H9 (cell line): ENCODE results near the gene GRB2. TPM values are rescaled to one million over a fixed set of nuclear protein-coding genes. Genes with fewer than 3 reads are reported as not detected.

Experiments
- DNase-seq: peaks from one replicate; pipeline ENCODE4 v3.0.0-alpha.2; 2017
- H2AFZ ChIP-seq: one replicate; pipeline ENCODE4 v1.6.1; 2013; ENCODE audit warnings: mild to moderate bottlenecking, low read length, control low read depth, moderate library complexity
- H2AK5ac ChIP-seq: 2 replicates; pipeline ENCODE4 v1.6.1; 2013; ENCODE audit warnings: low read length, control low read depth, mixed read lengths; ENCODE audit not compliant: insufficient read length
- H2BK120ac ChIP-seq: one replicate; pipeline ENCODE4 v1.6.1; 2013; ENCODE audit warnings: low read depth, mild to moderate bottlenecking, low read length, control low read depth, inconsistent platforms; ENCODE audit not compliant: poor library complexity, severe bottlenecking
- H2BK12ac ChIP-seq: 2 replicates; pipeline ENCODE4 v1.6.1; 2013; ENCODE audit warnings: low read length, control low read depth, mixed read lengths, low read depth; ENCODE audit not compliant: insufficient read length
- H2BK15ac ChIP-seq: 2 replicates; pipeline ENCODE4 v1.6.1; 2013; ENCODE audit warnings: low read depth, low read length, control low read depth
- H2BK20ac ChIP-seq: one replicate; pipeline ENCODE4 v1.6.1; 2013; ENCODE audit warnings: low read depth, mild to moderate bottlenecking, low read length, control low read depth, inconsistent platforms; ENCODE audit not compliant: poor library complexity, severe bottlenecking
- H2BK5ac ChIP-seq: 2 replicates; pipeline ENCODE4 v1.6.1; 2013; ENCODE audit warnings: low read length, control low read depth, mixed read lengths; ENCODE audit not compliant: insufficient read length
- H3K14ac ChIP-seq: 2 replicates; pipeline ENCODE4 v1.6.1; 2013; ENCODE audit warnings: low read length, control low read depth; ENCODE audit not compliant: insufficient read depth
- H3K18ac ChIP-seq: 2 replicates; pipeline ENCODE4 v1.6.1; 2013; ENCODE audit warnings: low read depth, mild to moderate bottlenecking, mixed read lengths, low read length, control low read depth; ENCODE audit not compliant: insufficient read length
- H3K23ac ChIP-seq: 2 replicates; pipeline ENCODE4 v1.6.1; 2013; ENCODE audit warnings: low read length, control low read depth, mixed read lengths, low read depth; ENCODE audit not compliant: insufficient read length
- H3K23me2 ChIP-seq: 2 replicates; pipeline ENCODE4 v1.6.1; 2013; ENCODE audit warnings: low read depth, mild to moderate bottlenecking, mixed read lengths, low read length, control low read depth; ENCODE audit not compliant: insufficient read length, poor library complexity, severe bottlenecking
- H3K27ac ChIP-seq: 2 replicates; pipeline ENCODE4 v1.5.1; 2013; ENCODE audit warnings: low read length, control low read depth, mixed read lengths, low read depth; ENCODE audit not compliant: insufficient read length
- H3K27me3 ChIP-seq: 2 replicates; pipeline ENCODE4 v1.6.1; 2013; ENCODE audit warnings: low read length, control low read depth, inconsistent platforms; ENCODE audit not compliant: insufficient read depth
- H3K4ac ChIP-seq: 2 replicates; pipeline ENCODE4 v1.6.1; 2013; ENCODE audit warnings: low read depth, mild to moderate bottlenecking, control low read depth, inconsistent platforms, low read length, moderate library complexity
- H3K4me1 ChIP-seq: 2 replicates; pipeline ENCODE4 v1.6.1; 2013; ENCODE audit warnings: low read length, control low read depth, inconsistent platforms; ENCODE audit not compliant: insufficient read depth
- H3K4me2 ChIP-seq: 2 replicates; pipeline ENCODE4 v1.6.1; 2013; ENCODE audit warnings: low read length, control low read depth, mixed read lengths; ENCODE audit not compliant: insufficient read length, insufficient read depth
- H3K56ac ChIP-seq: 2 replicates; pipeline ENCODE4 v1.6.1; 2013; ENCODE audit warnings: low read depth, mild to moderate bottlenecking, mixed read lengths, low read length, control low read depth; ENCODE audit not compliant: insufficient read length
- H3K79me1 ChIP-seq: 2 replicates; pipeline ENCODE4 v1.6.1; 2013; ENCODE audit warnings: low read depth, mild to moderate bottlenecking, moderate library complexity, low read length, control low read depth, inconsistent platforms; ENCODE audit not compliant: insufficient read depth, poor library complexity, severe bottlenecking
- H3K79me2 ChIP-seq: 2 replicates; pipeline ENCODE4 v1.6.1; 2013; ENCODE audit warnings: low read length, control low read depth, inconsistent platforms; ENCODE audit not compliant: insufficient read depth
- H3K9ac ChIP-seq: 2 replicates; pipeline ENCODE4 v1.6.1; 2013; ENCODE audit warnings: low read length, control low read depth, mixed read lengths; ENCODE audit not compliant: insufficient read length; ENCODE audit errors: extremely low read depth
- H3K9me3 ChIP-seq: one replicate; pipeline ENCODE4 v1.6.1; 2013; ENCODE audit warnings: low read depth, low read length, inconsistent platforms; ENCODE audit not compliant: control insufficient read depth
- H3T11ph ChIP-seq: one replicate; pipeline ENCODE4 v1.6.1; 2013; ENCODE audit warnings: mild to moderate bottlenecking, low read length, control low read depth, inconsistent platforms
- H4K20me1 ChIP-seq: one replicate; pipeline ENCODE4 v1.6.1; 2013; ENCODE audit not compliant: control insufficient read depth, insufficient read length, insufficient read depth
- H4K5ac ChIP-seq: 2 replicates; pipeline ENCODE4 v1.6.1; 2013; ENCODE audit warnings: low read depth, mild to moderate bottlenecking, mixed read lengths, low read length, control low read depth; ENCODE audit not compliant: insufficient read length
- H4K8ac ChIP-seq: replicated peaks from 2 replicates; pipeline ENCODE4 v1.6.1; 2013; ENCODE audit warnings: low read length, control low read depth, mixed read lengths, low read depth; ENCODE audit not compliant: insufficient read length
- H4K91ac ChIP-seq: 2 replicates; pipeline ENCODE4 v1.6.1; 2013; ENCODE audit warnings: low read depth, mild to moderate bottlenecking, moderate library complexity, mixed read lengths, low read length, control low read depth; ENCODE audit not compliant: insufficient read length
- H3K27ac Mint-ChIP-seq, 3 experiments: 2 replicates in 2 of 3; 3 replicates in 1 of 3; pipeline ENCODE4 v1.8.0; 2020 to 2021; ENCODE audit warnings: mixed read lengths in 3 of 3, mild to moderate bottlenecking in 1 of 3, moderate library complexity in 1 of 3
- H3K27me3 Mint-ChIP-seq: 2 replicates; pipeline ENCODE4 v1.8.0; 2021; ENCODE audit warnings: low read depth, mild to moderate bottlenecking, moderate library complexity, mixed read lengths
- H3K36me3 Mint-ChIP-seq, 3 experiments: 2 replicates in 2 of 3; 3 replicates in 1 of 3; pipeline ENCODE4 v1.8.0; 2020 to 2021; ENCODE audit warnings: low read depth in 3 of 3, mixed read lengths in 3 of 3; ENCODE audit not compliant: insufficient read depth in 1 of 3
- H3K4me1 Mint-ChIP-seq, 2 experiments: 2 replicates each; pipeline ENCODE4 v1.8.0; 2020; ENCODE audit warnings: mixed read lengths in 2 of 2
- H3K4me3 Mint-ChIP-seq, 2 experiments: 2 replicates in 1 of 2; 3 replicates in 1 of 2; pipeline ENCODE4 v1.8.0; 2020 to 2021; ENCODE audit warnings: mild to moderate bottlenecking in 2 of 2, mixed read lengths in 2 of 2, moderate library complexity in 1 of 2
- H3K9me3 Mint-ChIP-seq, 2 experiments: 2 replicates in 1 of 2; 3 replicates in 1 of 2; pipeline ENCODE4 v1.8.0; 2020; ENCODE audit warnings: mild to moderate bottlenecking in 2 of 2, mixed read lengths in 2 of 2, moderate library complexity in 1 of 2
- CTCF ChIP-seq: fragments of 200-600 bp; sonication (generic); conservative IDR thresholded peaks from 3 replicates; pipeline ENCODE4 v1.8.0; 2021; ENCODE audit warnings: antibody characterized with exemption, mild to moderate bottlenecking
- WGBS: extraction: QIAGEN DNeasy Blood & Tissue Kit; methylation state at CpG from one replicate; pipeline ENCODE4 v1.1.7; 2013; ENCODE audit warnings: missing lambda C conversion rate, low lambda C conversion rate, mixed read lengths; ENCODE audit not compliant: insufficient read length; ENCODE audit errors: extremely low coverage; 5-methylcytosine and 5-hydroxymethylcytosine counted together
- total RNA-seq: library from RNA; stranded (reverse); gene quantifications from 2 replicates; pipeline ENCODE4 v1.2.1, GENCODE V29; 2021

The GRB2 gene
- total RNA-seq, 1 experiment from 2014 or later = 91.7 TPM

DNA sequence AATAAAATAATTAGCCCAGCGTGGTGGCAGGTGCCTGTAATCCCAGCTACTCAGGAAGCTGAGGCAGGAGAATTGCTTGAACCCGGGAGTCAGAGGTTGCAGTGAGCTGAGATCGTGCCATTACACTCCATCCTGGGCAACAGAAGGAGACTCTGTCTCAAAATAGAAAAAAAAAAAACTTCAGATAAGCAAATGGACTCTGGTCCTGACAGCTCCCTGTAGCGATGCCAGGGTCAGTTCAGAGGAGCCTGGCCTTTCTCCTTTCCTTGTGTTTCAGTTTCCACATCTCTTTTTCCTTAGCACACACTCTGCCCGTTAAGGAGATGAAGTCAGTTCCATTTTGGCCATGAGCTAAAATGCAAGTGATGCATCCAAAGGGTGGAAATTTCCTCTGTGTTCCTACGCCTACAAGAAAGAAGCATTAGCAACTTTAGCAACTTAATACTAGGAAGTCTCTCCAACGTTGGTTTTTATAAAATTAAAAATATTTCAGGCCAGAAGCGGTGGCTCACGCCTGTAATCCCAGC is 11.6 kb upstream of the GRB2 start:
- Histone ChIP-seq H3K56ac (no peak overlapping the region), H3K9me3 (no peaks in the 10 kb centered on the region), H4K5ac (no peak overlapping the region), H4K91ac (no peak overlapping the region), H4K20me1 (no peaks in the 10 kb centered on the region), H2BK120ac (no peak overlapping the region), H3T11ph (no peak overlapping the region), H2BK20ac (no peak overlapping the region), H4K8ac (no peak overlapping the region), H3K79me1 (no peaks in the 10 kb centered on the region), H2AK5ac (no peak overlapping the region), H2BK12ac (no peak overlapping the region), H3K27ac (no peak overlapping the region), H3K4me2 (no peak overlapping the region), H3K4ac (no peak overlapping the region), H3K4me1 (no peaks in the 10 kb centered on the region), H2BK5ac (no peak overlapping the region), H3K27me3 (no peaks in the 10 kb centered on the region), H2BK15ac (no peak overlapping the region), H3K9ac (no peak overlapping the region), H3K79me2 (no peaks in the 10 kb centered on the region), H3K18ac (no peak overlapping the region), H3K14ac (no peak overlapping the region), H3K23me2 (no peaks in the 10 kb centered on the region), H2AFZ (no peak overlapping the region), H3K23ac (no peak overlapping the region)
- no peak for DNase-seq
- TF ChIP-seq CTCF = no peak
- Mint-ChIP-seq H3K27me3 (peaks cover 7% of the 10 kb centered on the region), H3K27ac (no peak overlapping the region), H3K4me3 (no peak overlapping the region), H3K36me3 (no peaks in the 10 kb centered on the region), H3K4me1 (peaks cover 4% of the 10 kb centered on the region in 2 experiments), H3K9me3 (no peaks in the 10 kb centered on the region)
- WGBS = no CpG with 5 or more reads among the region's 9 CpGs
